HG03469 (cell line): ENCODE results near the gene HEYL.

Source experiments
- ATAC-seq: cut with Tn5 transposase; IDR thresholded peaks from one replicate; pipeline ENCODE4 v1.9.1; 2021; ENCODE audit warnings: mild to moderate bottlenecking, moderate library complexity, moderate number of reproducible peaks; ENCODE audit not compliant: unreplicated experiment

HEYL gene

DNA sequence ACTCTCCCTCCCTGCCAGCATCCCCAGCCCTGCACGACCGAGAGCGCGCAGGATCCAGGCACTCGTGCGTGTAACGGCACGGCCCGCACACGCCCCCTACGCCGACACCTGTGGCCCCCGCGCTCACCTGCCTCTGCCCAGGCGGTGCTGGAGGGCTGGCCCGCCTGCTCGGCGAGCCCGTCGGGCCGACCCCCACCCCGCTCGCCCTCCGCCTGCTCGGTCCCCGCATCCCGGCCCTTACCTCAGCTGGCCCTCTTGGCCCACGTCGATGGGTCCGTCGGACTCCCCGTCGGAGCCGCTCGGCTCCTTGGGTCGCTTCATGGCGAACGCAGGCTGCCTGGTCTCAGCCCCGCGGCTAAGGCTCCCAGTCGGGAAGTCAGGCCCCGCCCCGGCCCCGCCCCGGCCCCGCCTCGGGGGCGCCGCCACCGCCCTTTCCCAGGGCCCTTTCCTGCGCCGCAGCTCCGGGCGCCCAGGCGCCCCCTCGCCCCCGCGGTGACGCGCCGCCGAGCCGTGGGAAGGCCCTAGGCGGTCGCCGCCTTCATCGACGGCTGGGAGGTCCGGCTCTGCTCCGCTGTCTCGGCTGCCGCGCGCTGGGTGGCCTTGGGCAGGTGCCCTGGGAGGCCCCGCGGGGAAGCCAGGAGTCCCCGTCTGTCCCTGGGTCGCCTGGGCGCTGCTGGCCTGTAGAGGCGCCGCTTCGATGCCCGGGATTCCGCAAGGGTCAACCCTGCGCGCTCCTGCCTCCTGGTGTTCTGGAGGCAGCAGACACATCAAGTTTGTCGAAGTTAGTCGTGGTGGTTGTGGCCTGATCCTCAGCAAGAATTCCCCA is at the start of gene HEYL:
Gene HEYL, minus strand, starts transcription at position 339 of the 826 bp plus-strand sequence. Its CDS starts 18 bp downstream, at position 321.
- no peak for ATAC-seq

DNA sequence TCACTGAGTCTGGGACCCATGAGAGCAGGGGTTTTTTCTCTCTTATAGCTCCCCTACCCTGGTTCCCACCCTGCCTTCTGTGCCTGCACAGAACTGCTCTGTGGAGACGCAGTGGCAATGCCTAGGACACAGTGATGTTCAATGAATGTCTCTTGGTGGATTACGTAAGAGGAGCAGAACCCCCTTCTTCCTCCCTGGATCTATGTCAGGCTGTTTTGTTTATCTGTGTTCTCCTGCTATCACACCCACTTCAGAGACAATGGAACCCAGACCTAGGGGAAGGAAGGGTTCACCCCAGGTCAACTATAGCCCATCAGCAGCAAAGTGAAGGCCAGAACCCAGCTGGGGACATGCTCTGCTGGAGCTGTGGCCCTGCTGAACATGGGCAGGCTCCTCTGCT is 49.8 kb upstream of the HEYL start:
- ATAC-seq: no peak

DNA sequence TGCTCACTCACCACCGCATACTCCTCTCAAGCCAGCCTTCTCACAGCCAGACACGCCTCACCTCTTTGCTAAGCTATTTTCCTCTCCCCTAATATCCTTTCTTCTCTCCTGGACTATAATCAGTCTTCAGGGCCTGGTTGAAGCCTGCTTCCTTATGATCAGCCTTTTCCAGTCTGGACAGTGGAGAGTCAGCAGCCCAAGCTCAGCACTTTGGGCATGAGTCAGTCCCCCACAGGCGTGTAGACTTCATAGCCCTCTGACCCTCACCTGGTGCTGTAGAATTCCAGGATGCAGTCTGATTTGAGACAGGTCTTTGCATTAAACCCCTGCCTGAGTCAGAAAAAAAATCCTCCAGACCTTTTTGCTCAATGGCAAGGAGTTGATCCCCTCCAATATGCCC is 49.3 kb upstream of the HEYL start:
- ATAC-seq: no peak

DNA sequence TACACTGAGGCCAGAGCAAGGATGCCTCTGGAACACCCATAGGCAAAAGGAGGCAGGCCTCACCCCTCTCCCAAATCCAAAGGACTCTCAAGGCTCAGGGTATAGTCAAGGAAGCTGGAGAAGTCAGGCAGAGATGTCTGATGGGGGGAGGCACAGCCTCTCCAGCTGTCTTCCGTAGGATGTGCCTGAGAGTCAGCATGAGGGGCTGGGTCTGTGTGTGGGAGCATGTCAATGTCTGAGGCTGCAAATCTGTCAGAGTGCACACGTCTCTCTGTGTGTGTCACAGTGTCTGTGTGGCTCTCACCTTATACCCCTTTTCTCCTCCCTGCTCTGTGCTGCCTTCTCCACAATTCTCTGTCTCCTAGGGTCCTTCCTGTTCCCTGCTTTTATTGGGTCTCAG is 47.8 kb upstream of the HEYL start:
- ATAC-seq: no peak

DNA sequence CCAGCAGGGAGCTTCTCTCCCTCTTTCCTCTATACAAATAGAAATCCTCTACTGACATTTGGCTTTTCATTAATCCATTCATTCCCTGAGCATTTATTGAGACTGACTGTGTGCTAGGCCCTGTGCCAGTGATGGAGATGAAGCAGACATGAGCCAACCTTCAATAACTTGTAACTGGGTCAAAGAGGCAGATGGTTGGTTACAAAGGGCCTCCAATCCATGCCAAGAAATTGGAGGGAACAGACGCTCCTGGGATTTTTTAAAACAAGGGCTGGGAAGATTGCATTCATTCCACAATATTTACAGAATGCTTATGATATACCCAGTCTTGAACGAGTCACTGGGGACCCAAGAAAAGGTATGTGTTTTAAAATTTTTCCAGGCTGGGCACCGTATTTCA is 45.6 kb upstream of the HEYL start:
- ATAC-seq: no peak

DNA sequence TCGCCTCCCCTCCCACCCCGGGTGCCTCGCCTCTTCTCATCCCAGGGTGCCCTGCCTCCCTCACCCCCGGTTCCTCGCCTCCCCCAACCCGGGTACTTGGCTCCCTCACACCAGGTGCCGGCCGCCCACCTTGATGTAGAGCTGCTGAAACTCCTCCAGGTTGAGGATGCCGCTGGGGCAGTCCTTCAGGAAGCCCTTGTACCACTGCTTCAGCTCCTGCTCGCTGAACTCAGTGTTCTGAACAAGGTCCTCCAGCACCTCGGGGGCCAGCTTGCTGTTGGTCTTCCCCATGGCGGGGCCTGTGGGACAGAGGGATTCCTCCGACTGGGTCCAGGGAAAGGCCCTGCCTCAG is 44.8 kb upstream of the HEYL start:
- no peak for ATAC-seq

DNA sequence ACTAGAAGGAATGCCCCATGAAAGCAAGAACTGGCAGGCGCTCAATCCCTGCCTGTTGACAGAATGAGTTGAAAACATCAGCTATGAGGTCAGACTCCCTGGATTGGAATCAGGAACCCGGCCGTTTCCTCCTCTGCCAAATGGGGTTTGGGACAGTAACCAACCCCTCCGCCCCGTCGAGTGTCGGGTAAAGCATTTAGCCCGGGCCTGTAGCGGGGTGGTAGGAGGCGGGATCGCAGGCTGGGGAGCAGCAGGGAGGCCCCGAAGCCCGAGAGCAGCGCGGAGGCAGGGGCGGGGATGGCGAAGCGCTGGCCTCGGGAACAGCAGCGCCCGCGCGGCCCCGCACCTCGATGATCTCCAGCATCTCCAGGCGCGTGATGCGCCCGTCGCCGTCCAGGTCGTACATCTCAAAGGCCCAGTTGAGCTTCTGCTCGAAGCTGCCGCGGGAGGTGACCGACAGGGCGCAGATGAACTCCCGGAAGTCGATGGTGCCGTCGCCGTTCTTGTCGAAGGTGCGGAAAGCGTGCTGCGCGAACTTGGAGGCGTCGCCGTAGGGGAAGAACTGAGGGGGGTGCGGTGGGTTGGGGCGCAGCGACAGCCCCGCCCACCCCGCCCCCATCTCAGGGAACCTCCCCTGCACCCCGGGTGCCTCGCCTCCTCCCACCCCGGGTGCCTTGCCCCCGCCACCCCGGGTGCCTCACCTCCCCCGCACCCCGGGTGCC is 44.3 kb upstream of the HEYL start:
- ATAC-seq: no peak

DNA sequence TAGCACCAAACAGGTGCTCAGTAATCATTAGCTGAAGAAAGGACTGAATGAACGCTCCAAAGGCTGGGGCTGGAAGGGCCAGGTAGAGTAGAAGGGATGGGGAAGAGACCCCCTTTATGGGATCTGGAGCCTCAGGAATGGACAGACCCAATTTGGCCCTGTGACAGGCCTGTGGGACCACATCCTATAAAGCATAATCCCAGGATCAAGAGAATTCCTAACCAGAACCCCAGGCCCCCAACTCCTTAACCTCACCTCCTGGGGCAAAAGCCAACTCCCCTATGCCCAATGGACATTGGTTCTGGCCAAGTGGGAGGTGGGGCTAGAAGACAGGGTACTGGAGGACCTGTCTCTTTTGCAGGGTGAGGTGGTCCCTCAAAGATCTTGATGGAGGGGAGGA is 42.6 kb upstream of the HEYL start:
- no peak for ATAC-seq

DNA sequence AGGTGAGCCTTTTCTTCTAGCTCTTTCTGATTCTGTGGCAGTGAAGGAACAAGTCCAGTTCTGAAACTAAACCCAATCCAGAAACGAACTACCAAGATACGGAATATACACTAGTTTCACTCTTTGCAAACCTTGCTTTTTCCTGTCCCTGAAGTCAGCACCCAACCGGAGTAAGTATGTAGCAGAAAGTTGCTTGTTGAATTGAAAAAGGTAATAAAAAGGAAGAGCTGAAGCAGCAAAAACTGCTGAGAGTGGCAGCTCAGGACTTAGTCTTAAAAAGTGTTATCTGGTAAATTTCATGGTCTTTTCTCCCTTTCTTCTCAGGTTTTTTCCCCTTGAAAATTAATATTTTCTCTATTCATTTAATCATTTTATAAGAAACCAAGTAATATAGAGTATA is 41.9 kb upstream of the HEYL start:
- no peak for ATAC-seq

DNA sequence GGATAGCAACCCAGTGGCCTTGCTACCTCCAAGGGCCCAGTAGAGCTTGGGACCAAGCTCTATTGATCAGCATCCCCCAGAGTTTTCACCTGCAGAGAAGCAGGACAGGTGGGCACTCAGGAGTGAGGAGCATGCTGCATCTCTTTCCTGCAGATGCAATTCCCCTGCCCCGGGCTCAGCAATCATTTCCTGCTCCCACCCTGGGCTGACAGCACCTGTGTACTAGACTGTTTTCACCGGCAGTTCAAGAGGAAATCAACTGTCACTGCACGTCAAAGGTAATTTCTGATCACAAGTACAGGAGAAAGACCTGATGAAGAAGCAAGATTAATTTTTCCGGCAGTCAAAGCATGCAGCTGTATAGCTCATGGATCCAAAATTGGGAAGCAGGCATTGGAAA is 41.3 kb upstream of the HEYL start:
- no peak for ATAC-seq

DNA sequence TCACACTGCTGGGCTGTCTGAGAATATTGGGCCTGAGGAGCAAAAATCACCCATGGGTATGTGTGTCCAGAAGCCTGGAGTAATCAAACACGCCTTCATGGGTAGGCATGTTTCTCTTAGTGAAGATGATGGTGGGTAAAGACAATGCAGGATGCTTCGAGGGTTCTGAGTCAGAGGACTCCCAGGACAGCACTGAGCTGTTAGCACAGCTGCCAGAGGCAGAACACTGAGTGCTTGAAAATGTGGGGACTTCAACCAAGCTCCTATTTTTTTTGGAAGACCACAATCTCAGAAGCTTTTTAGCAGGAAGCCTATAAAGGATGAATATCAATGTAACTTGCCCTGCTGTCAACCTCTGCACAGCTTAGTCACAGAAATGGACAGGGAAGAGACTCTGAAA is 40.4 kb upstream of the HEYL start:
- no peak for ATAC-seq

DNA sequence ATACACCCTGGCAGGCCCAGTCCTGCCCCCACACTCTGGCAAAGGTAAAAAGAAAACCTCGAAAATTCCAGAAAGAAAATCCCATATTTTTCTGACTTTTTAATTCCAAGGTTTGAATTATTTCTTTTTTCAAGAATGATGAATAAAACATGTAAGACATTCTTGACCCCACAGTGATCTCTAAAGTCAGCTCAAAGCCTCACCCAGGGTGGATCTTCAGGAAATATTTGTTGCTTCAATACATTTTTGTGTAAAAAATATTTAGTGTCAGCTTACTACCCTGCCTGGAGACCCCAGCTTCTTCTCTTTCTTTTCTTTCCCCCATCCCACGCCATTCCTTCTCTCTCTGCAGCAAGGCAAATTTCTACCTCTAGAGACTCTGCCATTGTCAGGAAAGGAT is 39.4 kb upstream of the HEYL start:
- ATAC-seq: no peak

DNA sequence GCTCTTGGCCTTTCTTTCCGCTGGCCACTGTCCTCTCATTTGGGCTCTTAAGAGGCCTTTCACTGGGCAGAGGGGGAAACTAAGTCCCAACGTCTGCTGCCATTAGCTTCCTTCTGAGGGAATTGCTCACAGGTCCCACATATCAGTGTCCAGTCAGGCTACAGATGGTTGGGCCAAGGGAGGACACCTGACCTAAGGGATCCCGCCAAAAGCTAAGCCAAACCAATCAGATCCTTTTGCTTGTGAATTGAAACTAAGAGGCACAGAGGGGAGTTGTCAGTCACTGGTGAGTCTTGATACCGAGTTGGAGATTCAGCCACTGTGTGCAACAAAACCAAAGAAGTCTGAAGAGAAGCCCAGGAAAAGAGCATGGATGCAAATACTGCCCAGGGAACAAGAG is 38.2 kb upstream of the HEYL start:
- no peak for ATAC-seq

DNA sequence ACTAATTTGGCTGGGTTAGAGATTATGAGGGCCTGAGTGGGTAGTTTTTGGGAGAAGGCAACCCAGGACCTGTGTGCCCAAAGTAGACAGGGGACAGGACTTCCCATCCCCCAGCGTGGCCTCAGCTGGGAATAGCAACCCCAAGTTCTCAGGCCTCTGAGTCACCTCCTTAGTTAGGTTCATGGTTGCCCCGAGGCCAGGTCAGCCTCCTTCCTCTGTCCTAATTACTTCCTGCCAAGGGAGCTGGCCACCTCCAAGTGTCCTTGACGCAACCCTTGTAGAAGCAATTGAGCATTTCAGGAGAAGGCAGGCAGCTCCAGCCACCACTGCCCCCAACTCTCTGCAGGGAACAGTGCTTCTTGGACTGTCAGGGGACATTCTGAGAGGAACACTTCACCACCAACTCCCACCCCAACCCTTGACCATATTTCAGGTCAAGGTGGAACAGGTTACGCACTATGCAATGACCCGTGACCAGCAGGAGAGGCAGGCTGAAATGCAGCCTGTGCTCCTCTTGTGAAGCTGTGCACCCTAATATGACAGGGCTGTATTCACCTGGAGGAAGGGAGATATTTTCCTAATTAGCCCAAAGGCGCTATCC is 37.6 kb upstream of the HEYL start:
- ATAC-seq: no peak

DNA sequence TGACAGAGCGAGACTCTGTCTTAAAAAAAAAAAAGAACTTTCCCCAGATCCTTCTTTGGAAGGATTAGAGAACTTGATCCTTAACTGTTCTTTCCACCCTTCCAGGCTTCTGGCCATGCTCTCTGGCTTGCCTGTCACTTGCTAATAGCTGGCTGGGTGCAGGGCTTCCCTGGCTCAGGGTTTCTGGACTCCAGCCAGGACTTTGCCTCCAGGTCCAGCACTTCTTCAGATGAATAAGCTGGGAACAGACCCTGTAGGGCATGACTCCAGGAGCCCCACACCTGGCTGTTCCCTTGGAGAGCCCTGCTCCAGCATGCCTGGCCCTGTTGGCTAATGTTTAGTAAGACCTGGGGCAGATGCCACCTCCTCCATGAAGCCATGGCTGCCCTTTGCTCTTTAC is 35.8 kb upstream of the HEYL start:
- ATAC-seq: no peak

DNA sequence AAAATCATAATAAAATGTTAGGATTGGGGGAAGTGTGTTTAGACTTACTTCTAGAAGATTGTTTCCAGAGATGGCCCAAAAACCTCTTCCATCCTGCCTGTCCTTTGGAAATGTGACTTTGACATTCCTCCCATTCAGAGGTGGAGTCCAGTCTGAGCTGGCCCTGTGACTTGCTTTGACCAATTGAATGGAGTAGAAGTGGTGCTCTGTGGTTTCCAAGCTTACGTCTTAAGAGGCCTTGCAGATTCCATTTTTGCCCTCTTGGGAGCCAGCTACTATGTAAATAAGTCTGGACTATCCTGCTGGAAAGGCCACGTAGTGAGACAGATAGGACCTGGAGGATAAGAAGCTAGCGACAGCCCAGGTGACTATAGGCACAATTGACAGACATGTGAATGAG is 33.8 kb upstream of the HEYL start:
- ATAC-seq: no peak

DNA sequence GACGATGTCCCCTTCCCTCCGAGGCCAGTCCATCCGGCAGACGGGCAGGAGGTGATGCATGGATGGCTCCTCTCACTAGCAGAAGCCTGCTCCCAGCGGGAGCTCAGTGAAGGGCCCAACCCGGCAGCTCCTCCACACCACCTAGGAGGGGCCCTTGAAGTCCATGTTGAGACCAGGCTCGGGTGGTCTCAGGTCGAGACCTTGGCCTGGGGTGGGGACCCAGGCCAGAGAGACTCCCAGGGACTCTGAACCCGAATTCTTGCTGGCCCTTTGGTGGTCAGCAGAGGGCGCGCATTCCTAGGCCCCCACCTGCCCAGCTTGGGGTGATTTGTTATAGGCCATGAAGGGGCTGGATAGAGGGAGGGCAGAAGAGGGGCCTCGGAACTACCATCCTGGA is 33.1 kb upstream of the HEYL start:
- no peak for ATAC-seq

DNA sequence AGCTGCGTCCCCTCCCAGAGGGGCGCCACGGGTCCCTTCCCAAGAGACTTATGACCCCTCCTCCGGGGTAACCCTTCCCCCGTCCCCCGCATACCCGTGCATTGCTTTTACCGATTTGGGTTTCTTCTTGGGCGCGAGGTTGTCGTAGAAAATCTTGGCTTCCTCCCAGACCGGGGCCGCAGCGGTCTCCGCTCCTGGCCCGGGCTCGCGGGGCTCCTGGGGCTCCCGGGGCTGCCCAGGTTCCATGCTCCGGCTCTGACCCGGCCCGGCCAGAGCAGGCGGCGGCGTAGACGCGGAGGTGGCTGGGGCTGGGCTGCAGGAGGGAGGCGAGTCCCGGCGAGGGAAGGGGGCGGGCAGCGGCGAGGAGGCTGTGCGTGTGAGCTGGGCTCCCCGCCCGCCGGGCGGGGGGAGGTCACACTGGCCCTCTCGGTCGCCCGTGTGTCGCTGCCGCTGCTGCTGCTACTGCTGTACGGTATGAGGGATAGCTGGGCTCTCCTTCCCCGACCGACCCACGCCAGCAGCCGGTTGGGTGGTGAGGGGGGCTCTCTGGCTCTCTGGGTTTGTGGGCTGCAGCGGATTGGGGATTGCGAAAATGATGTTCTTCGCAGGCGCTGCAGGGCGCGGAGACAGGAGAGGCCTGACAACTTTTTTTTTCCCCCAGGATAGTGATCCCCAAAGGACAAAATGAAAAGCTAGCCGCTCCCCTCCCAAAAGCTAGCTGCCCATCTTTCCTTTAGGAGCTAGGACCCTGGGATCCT is 32.5 kb upstream of the HEYL start, which contains the start of gene NT5C1A:
Gene NT5C1A, minus strand, starts transcription at position 315 of the 758 bp plus-strand sequence. Its CDS starts 69 bp downstream, at position 246.
- ATAC-seq: no peak

DNA sequence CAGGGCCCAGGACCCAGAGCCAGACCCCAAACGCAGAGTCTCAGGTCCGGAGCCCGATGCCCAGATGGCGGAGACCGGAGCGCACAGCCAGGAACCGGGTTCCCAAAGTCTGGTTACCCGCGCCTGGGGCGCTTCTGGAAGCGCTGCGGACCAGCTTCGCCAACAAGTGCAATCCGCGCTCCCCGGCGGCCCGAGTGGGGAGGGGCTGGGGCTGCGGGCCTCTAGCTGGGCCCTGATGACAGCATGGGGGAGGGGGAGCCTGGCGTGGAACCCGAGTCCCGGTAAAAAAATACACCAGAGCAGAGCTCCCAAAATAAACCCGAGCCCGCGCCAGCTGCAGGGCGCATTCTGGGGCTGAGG is 32.0 kb upstream of the HEYL start:
- ATAC-seq: no peak

DNA sequence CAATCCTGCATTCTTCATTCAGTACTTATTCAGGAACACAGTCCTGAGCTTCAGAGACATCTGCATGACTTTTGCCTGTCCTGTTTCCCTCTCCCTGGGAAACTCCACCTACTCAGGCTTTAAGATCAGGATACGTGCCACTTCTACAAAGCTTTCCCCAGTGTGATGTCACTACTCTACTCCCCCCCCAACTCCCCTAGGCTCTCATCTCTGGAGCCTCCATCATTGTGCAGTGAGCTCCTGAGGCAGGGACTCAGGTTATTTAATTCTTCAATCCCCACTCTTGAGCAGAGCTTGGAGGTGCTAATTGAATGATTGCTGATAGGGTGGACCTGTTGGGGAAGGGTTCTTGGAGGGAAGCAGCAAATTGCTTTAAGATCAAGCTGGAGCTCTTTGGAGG is 31.2 kb upstream of the HEYL start:
- no peak for ATAC-seq

DNA sequence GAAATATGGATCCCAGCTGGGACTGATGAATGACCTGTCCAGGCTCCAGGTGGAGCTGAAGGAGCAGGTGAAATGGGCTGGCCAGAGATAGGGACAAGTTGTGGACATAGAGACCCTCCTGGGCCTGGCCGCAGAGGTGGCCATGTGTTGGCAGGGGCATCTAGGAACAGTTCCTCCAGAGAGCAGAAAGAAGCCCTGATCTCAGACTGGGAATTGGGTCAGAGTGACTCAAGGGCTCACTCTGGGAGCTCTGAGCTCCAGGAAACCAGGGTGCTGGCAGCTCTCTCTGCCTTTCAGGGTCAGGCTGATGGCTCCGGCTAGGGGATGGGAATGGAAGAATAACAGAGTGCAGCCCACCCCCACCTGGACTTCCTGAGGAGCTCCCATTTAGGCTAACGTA is 29.5 kb upstream of the HEYL start:
- no peak for ATAC-seq
